ENCODE measurements around the gene LTBP1.

Gene LTBP1

GRCh38 chr2:32932825-32933755 lies 13.7 kb upstream of the LTBP1 start:
- DNase-seq (ENCODE audit: low spot score), result no peak

- DNase-seq (ENCODE audit: low spot score), result no peak
Measured at GRCh38 chr2:32933756-32934095, 13.0 kb upstream of the LTBP1 start.

- no peak for DNase-seq (ENCODE audit: low spot score)
Measured at GRCh38 chr2:32937602-32938448, 8.9 kb upstream of the LTBP1 start.

- DNase-seq (ENCODE audit: low spot score), result no peak
Measured at GRCh38 chr2:32938934-32939333, 7.8 kb upstream of the LTBP1 start.

GRCh38 chr2:32940316-32940997 lies 6.3 kb upstream of the LTBP1 start:
- no peak for DNase-seq (ENCODE audit: low spot score)

GRCh38 chr2:32941944-32942690 lies 4.6 kb upstream of the LTBP1 start:
- no peak for DNase-seq (ENCODE audit: low spot score)

GRCh38 chr2:32942793-32943485 lies 3.8 kb upstream of the LTBP1 start:
- DNase-seq (ENCODE audit: low spot score), result no peak

GRCh38 chr2:32945286-32945685 lies 1.5 kb upstream of the LTBP1 start:
- DNase-seq (ENCODE audit: low spot score), result no peak

GRCh38 chr2:32947076-32947483 lies 327 bp downstream of the LTBP1 start:
- peak; percentile 28 for DNase-seq (ENCODE audit: low spot score)

GRCh38 chr2:32947484-32948143 lies 861 bp downstream of the LTBP1 start:
- DNase-seq (ENCODE audit: low spot score), result peak; percentile 60

GRCh38 chr2:32948266-32948665 lies 1.5 kb downstream of the LTBP1 start:
- no peak for DNase-seq (ENCODE audit: low spot score)

GRCh38 chr2:32949260-32949659 lies 2.5 kb downstream of the LTBP1 start:
- DNase-seq (ENCODE audit: low spot score), result no peak

GRCh38 chr2:32951672-32952071 lies 4.9 kb downstream of the LTBP1 start:
- DNase-seq (ENCODE audit: low spot score), result no peak

GRCh38 chr2:32952761-32953476 lies 6.2 kb downstream of the LTBP1 start:
- no peak for DNase-seq (ENCODE audit: low spot score)

- DNase-seq (ENCODE audit: low spot score), result no peak
Measured at GRCh38 chr2:32954206-32954605, 7.5 kb downstream of the LTBP1 start.

- no peak for DNase-seq (ENCODE audit: low spot score)
Measured at GRCh38 chr2:32958821-32959220, 12.1 kb downstream of the LTBP1 start.

GRCh38 chr2:32960238-32960637 lies 13.5 kb downstream of the LTBP1 start:
- DNase-seq (ENCODE audit: low spot score), result no peak

- no peak for DNase-seq (ENCODE audit: low spot score)
Measured at GRCh38 chr2:32960647-32961403, 14.1 kb downstream of the LTBP1 start.

GRCh38 chr2:32962690-32963089 lies 15.9 kb downstream of the LTBP1 start:
- DNase-seq (ENCODE audit: low spot score), result no peak
